ENCODE data around the gene GIT1.
"Not testable (repeated sequence)": the region's sequence is repeated elsewhere in the genome, so short reads cannot be mapped to it uniquely, and the experiment has no call there.

The GIT1 gene

GRCh38 chr17:29566473-29567303 is 22.8 kb downstream of the GIT1 start, which contains the start of gene ABHD15:
TSS of gene ABHD15 (minus strand) at chr17:29567037. CDS start at chr17:29566966, 71 bp downstream.
- Histone ChIP-seq H3K36me3 (ENCODE audit: insufficient read depth, low read length) (peaks cover 11% of the 10 kb centered on the region), H3K4me1 (ENCODE audit: control insufficient read depth, insufficient read depth, low read length) (peaks cover 21% of the 10 kb centered on the region), H3K9me3 (replicated peaks; ENCODE audit: low read length) (no peaks in the 10 kb centered on the region), H3K4me2 (ENCODE audit: low read length) (peak within 1 kb of the TSS; percentile 98), H3K4me3 (ENCODE audit: low read length) (peak within 1 kb of the TSS; percentile 74), H3K9ac (ENCODE audit: low read depth, low read length) (peak within 1 kb of the TSS; percentile 73), H3K27me3 (ENCODE audit: control insufficient read depth, insufficient read depth, low read length) (no peaks in the 10 kb centered on the region)

GRCh38 chr17:29565643-29566472 is 23.6 kb downstream of the GIT1 start:
- Histone ChIP-seq H3K9ac (ENCODE audit: low read depth, low read length) (peak overlapping the region; percentile 57), H3K36me3 (ENCODE audit: insufficient read depth, low read length) (peaks cover 8% of the 10 kb centered on the region), H3K4me3 (ENCODE audit: low read length) (peak overlapping the region; percentile 74), H3K4me2 (ENCODE audit: low read length) (peak overlapping the region; percentile 98), H3K27me3 (ENCODE audit: control insufficient read depth, insufficient read depth, low read length) (no peaks in the 10 kb centered on the region), H3K9me3 (replicated peaks; ENCODE audit: low read length) (no peaks in the 10 kb centered on the region), H3K4me1 (ENCODE audit: control insufficient read depth, insufficient read depth, low read length) (peaks cover 21% of the 10 kb centered on the region)

GRCh38 chr17:29563816-29564215 is 25.6 kb downstream of the GIT1 start:
- peaks cover 16% of the 10 kb centered on the region for H3K4me1 ChIP-seq (ENCODE audit: control insufficient read depth, insufficient read depth, low read length)
- H3K27me3 ChIP-seq (ENCODE audit: control insufficient read depth, insufficient read depth, low read length), result no peaks in the 10 kb centered on the region
- H3K4me3 ChIP-seq (ENCODE audit: low read length), result no peak overlapping the region
- H3K9me3 ChIP-seq (replicated peaks; ENCODE audit: low read length), result no peaks in the 10 kb centered on the region
- no peak overlapping the region for H3K9ac ChIP-seq (ENCODE audit: low read depth, low read length)
- H3K4me2 ChIP-seq (ENCODE audit: low read length), result no peak overlapping the region
- peaks cover 5% of the 10 kb centered on the region for H3K36me3 ChIP-seq (ENCODE audit: insufficient read depth, low read length)

GRCh38 chr17:29562615-29563014 is 26.8 kb downstream of the GIT1 start:
- Histone ChIP-seq H3K27me3 (ENCODE audit: control insufficient read depth, insufficient read depth, low read length) (no peaks in the 10 kb centered on the region), H3K9ac (ENCODE audit: low read depth, low read length) (no peak overlapping the region), H3K4me1 (ENCODE audit: control insufficient read depth, insufficient read depth, low read length) (peaks cover 16% of the 10 kb centered on the region), H3K36me3 (ENCODE audit: insufficient read depth, low read length) (peaks cover 5% of the 10 kb centered on the region), H3K4me2 (ENCODE audit: low read length) (no peak overlapping the region), H3K9me3 (replicated peaks; ENCODE audit: low read length) (no peaks in the 10 kb centered on the region), H3K4me3 (ENCODE audit: low read length) (no peak overlapping the region)

- Histone ChIP-seq H3K4me3 (ENCODE audit: low read length) (no peak overlapping the region), H3K9me3 (replicated peaks; ENCODE audit: low read length) (no peaks in the 10 kb centered on the region), H3K27me3 (ENCODE audit: control insufficient read depth, insufficient read depth, low read length) (no peaks in the 10 kb centered on the region), H3K4me2 (ENCODE audit: low read length) (no peak overlapping the region), H3K4me1 (ENCODE audit: control insufficient read depth, insufficient read depth, low read length) (peaks cover 16% of the 10 kb centered on the region), H3K36me3 (ENCODE audit: insufficient read depth, low read length) (peaks cover 5% of the 10 kb centered on the region), H3K9ac (ENCODE audit: low read depth, low read length) (no peak overlapping the region)
Observed at GRCh38 chr17:29561554-29562517, 27.6 kb downstream of the GIT1 start.

GRCh38 chr17:29560316-29560715 is 29.1 kb downstream of the GIT1 start:
- no peaks in the 10 kb centered on the region for H3K9me3 ChIP-seq (replicated peaks; ENCODE audit: low read length)
- H3K9ac ChIP-seq (ENCODE audit: low read depth, low read length), result no peak overlapping the region
- H3K27me3 ChIP-seq (ENCODE audit: control insufficient read depth, insufficient read depth, low read length), result no peaks in the 10 kb centered on the region
- H3K4me3 ChIP-seq (ENCODE audit: low read length), result no peak overlapping the region
- peaks cover 4% of the 10 kb centered on the region for H3K4me1 ChIP-seq (ENCODE audit: control insufficient read depth, insufficient read depth, low read length)
- peaks cover 5% of the 10 kb centered on the region for H3K36me3 ChIP-seq (ENCODE audit: insufficient read depth, low read length)
- H3K4me2 ChIP-seq (ENCODE audit: low read length), result peak overlapping the region; percentile 24

- no peak overlapping the region for H3K4me3 ChIP-seq (ENCODE audit: low read length)
- H3K9ac ChIP-seq (ENCODE audit: low read depth, low read length), result no peak overlapping the region
- H3K27me3 ChIP-seq (ENCODE audit: control insufficient read depth, insufficient read depth, low read length), result no peaks in the 10 kb centered on the region
- no peak overlapping the region for H3K4me2 ChIP-seq (ENCODE audit: low read length)
- H3K9me3 ChIP-seq (replicated peaks; ENCODE audit: low read length), result no peaks in the 10 kb centered on the region
- H3K4me1 ChIP-seq (ENCODE audit: control insufficient read depth, insufficient read depth, low read length), result peaks cover 4% of the 10 kb centered on the region
- H3K36me3 ChIP-seq (ENCODE audit: insufficient read depth, low read length), result peaks cover 5% of the 10 kb centered on the region
Observed at GRCh38 chr17:29559640-29560039, 29.8 kb downstream of the GIT1 start.

GRCh38 chr17:29558139-29558538 is 31.3 kb downstream of the GIT1 start:
- not testable (repeated sequence) for H3K36me3 ChIP-seq (ENCODE audit: insufficient read depth, low read length); H3K27me3 ChIP-seq (ENCODE audit: control insufficient read depth, insufficient read depth, low read length); H3K4me1 ChIP-seq (ENCODE audit: control insufficient read depth, insufficient read depth, low read length); H3K4me3 ChIP-seq (ENCODE audit: low read length); H3K4me2 ChIP-seq (ENCODE audit: low read length); H3K9ac ChIP-seq (ENCODE audit: low read depth, low read length); H3K9me3 ChIP-seq (replicated peaks; ENCODE audit: low read length)

- Histone ChIP-seq H3K36me3 (ENCODE audit: insufficient read depth, low read length) (peaks cover 5% of the 10 kb centered on the region), H3K27me3 (ENCODE audit: control insufficient read depth, insufficient read depth, low read length) (no peaks in the 10 kb centered on the region), H3K4me1 (ENCODE audit: control insufficient read depth, insufficient read depth, low read length) (peaks cover 4% of the 10 kb centered on the region), H3K4me3 (ENCODE audit: low read length) (no peak overlapping the region), H3K9ac (ENCODE audit: low read depth, low read length) (no peak overlapping the region), H3K9me3 (replicated peaks; ENCODE audit: low read length) (no peaks in the 10 kb centered on the region), H3K4me2 (ENCODE audit: low read length) (no peak overlapping the region)
Observed at GRCh38 chr17:29557739-29558116, 31.7 kb downstream of the GIT1 start.

GRCh38 chr17:29557085-29557738 is 32.2 kb downstream of the GIT1 start:
- Histone ChIP-seq H3K9ac (ENCODE audit: low read depth, low read length) (no peak overlapping the region), H3K27me3 (ENCODE audit: control insufficient read depth, insufficient read depth, low read length) (no peaks in the 10 kb centered on the region), H3K9me3 (replicated peaks; ENCODE audit: low read length) (no peaks in the 10 kb centered on the region), H3K4me2 (ENCODE audit: low read length) (no peak overlapping the region), H3K4me1 (ENCODE audit: control insufficient read depth, insufficient read depth, low read length) (peaks cover 4% of the 10 kb centered on the region), H3K4me3 (ENCODE audit: low read length) (no peak overlapping the region), H3K36me3 (ENCODE audit: insufficient read depth, low read length) (peaks cover 4% of the 10 kb centered on the region)
